ENCODE results near the gene RNASEL. TPM values are rescaled to one million over a fixed set of nuclear protein-coding genes. Genes with fewer than 3 reads are reported as not detected.

Gene RNASEL
- total and polyA plus RNA-seq, 2 of the 13 experiments (the other 11 are each of a cell fraction or from before 2014, with no cell fraction given) = 0.05 to 0.20 TPM

GRCh38 chr1:182600745-182601415 lies 11.8 kb upstream of the RNASEL start (continued):
- TF ChIP-seq ZGPAT (CRISPR knock-in tag; IDR thresholded peaks at IDR 0.05) (no peak), ZBTB38 (CRISPR knock-in tag; IDR thresholded peaks at IDR 0.05) (no peak), FOXP4 (CRISPR knock-in tag; IDR thresholded peaks at IDR 0.05) (no peak)

GRCh38 chr1:182600036-182600713 lies 11.1 kb upstream of the RNASEL start:
- H3K4me1 ChIP-seq (ENCODE audit: insufficient read depth, low read length) = no peaks in the 10 kb centered on the region
- POLR2A ChIA-PET = no interaction called here
- no peak overlapping the region for H2AFZ ChIP-seq (ENCODE audit: low read length)
- H3K36me3 ChIP-seq (replicated peaks in 1 of 2; ENCODE audit: control insufficient read depth in 1 of 2, insufficient read depth in 2 of 2, low read length in 2 of 2) = no peaks in the 10 kb centered on the region
- DNase-seq (ENCODE audit: low spot score) (no peak), ATAC-seq (no peak), FAIRE-seq (no peak)
- CTCF ChIA-PET (ENCODE audit: low intra/inter-chr PET ratio, low total read pairs) = interaction anchor here (2.5 kb wide), 1 partner anchor 183 kb away, joined by 44 read pairs; no protein-coding TSS in a partner anchor
- H3K27me3 ChIP-seq (ENCODE audit: control insufficient read depth in 1 of 2, insufficient read depth in 2 of 2, low read length in 2 of 2) = peaks cover 2 to 14% of the 10 kb centered on the region in 2 experiments; a peak in 3 of 5 replicates
- H3K27ac ChIP-seq (ENCODE audit: extremely low read length, insufficient read depth, low read length) = no peak overlapping the region
- TF ChIP-seq IKZF4 (CRISPR knock-in tag; IDR thresholded peaks at IDR 0.05; ENCODE audit: borderline replicate concordance, low read depth, not compliant biosample characterization) (no peak), ZBTB34 (CRISPR knock-in tag; IDR thresholded peaks at IDR 0.05) (no peak), CEBPG (CRISPR knock-in tag; IDR thresholded peaks at IDR 0.05) (no peak)
- no peaks in the 10 kb centered on the region for H3K79me2 ChIP-seq (ENCODE audit: insufficient read depth, low read length)
- 36% methylated on average over 11 of the region's 17 CpGs for WGBS (ENCODE audit: low lambda C conversion rate)
- no peak overlapping the region for H3K9ac ChIP-seq (ENCODE audit: insufficient read depth, low read depth, low read length)
- no TSS peak for BruUV-seq (replicated peaks)
- H4K20me1 ChIP-seq (ENCODE audit: insufficient read depth, low read length) = no peaks in the 10 kb centered on the region
- in situ Hi-C loops (cut with HindIII; ENCODE audit: extremely low pct_ligation_motif_present, low pct_unique_long_range_greater_than_20kb) (loop anchor here (5.0 kb wide), 1 partner anchor 187 kb away; the partner anchor contains the start of gene NPL), intact Hi-C loops (cut with micrococcal nuclease; ENCODE audit: unreplicated experiment) (no loop called here)
- no peaks in the 10 kb centered on the region for H3K9me3 ChIP-seq (ENCODE audit: low read length)
- no peak overlapping the region for H3K4me3 ChIP-seq (replicated peaks in 1 of 3; ENCODE audit: insufficient read depth in 1 of 3, low read depth in 2 of 3, low read length in 3 of 3)
- no peak overlapping the region for H3K4me2 ChIP-seq (ENCODE audit: low read depth, low read length)
